Prostate gland (tissue), 2 donors: Measurements from ENCODE around the gene NAMPT.

ENCODE experiments used
- CTCF ChIP-seq, 4 experiments: fragments of 200-600 bp in 2 of 4; fragments of 450-650 bp in 2 of 4; sonication (generic) in 2 of 4; IDR thresholded peaks; 1 replicate in 3 of 4; 2 replicates in 1 of 4; pipeline ENCODE4 v1.5.1; 2016 to 2019; ENCODE audit warnings: antibody characterized with exemption in 4 of 4, mild to moderate bottlenecking in 2 of 4, moderate library complexity in 2 of 4
- POLR2AphosphoS5 ChIP-seq: sonication (generic); formaldehyde crosslinking; IDR thresholded peaks from one replicate; pipeline ENCODE4 v1.6.1; 2017; ENCODE audit warnings: antibody characterized with exemption

- TF ChIP-seq POLR2AphosphoS5 (no peak), CTCF (IDR thresholded peaks at IDR 0.05) (no peak)
Measured at GRCh38 chr7:106246902-106247711, 37.7 kb downstream of the NAMPT start.
